Aorta (tissue), 5 donors: ENCODE data around the gene SLC2A4. TPM values are rescaled to one million over a fixed set of nuclear protein-coding genes. Genes with fewer than 3 reads are reported as not detected.

Experiments
- ATAC-seq: fragments of 200-7000 bp; cut with Tn5 transposase; one replicate; pipeline ENCODE4 v1.9.1; 2022; ENCODE audit warnings: moderate library complexity; ENCODE audit not compliant: low FRiP score
- DNase-seq, 2 donors: peaks; one replicate each; pipeline ENCODE4 v3.0.0-alpha.2; 2020
- H3K27ac ChIP-seq, 2 donors: one replicate each; pipeline ENCODE4 v1.5.1; 2013; ENCODE audit warnings: low read length in 2 of 2, mild to moderate bottlenecking in 2 of 2, moderate library complexity in 2 of 2, control low read depth in 1 of 2, inconsistent platforms in 1 of 2, low read depth in 1 of 2
- H3K27me3 ChIP-seq, 2 donors: one replicate each; pipeline ENCODE4 v1.6.1; 2013; ENCODE audit warnings: control low read depth in 1 of 2, low read length in 1 of 2, mild to moderate bottlenecking in 1 of 2, moderate library complexity in 1 of 2; ENCODE audit not compliant: insufficient read depth in 2 of 2, control insufficient read depth in 1 of 2
- H3K36me3 ChIP-seq, 2 donors: one replicate each; pipeline ENCODE4 v1.6.1; 2013; ENCODE audit warnings: control low read depth in 1 of 2, low read length in 1 of 2, mild to moderate bottlenecking in 1 of 2; ENCODE audit not compliant: insufficient read depth in 2 of 2, control insufficient read depth in 1 of 2
- H3K4me1 ChIP-seq, 2 donors: one replicate each; pipeline ENCODE4 v1.6.1; 2013; ENCODE audit warnings: low read length in 2 of 2, control low read depth in 1 of 2, mild to moderate bottlenecking in 1 of 2, moderate library complexity in 1 of 2; ENCODE audit not compliant: insufficient read depth in 2 of 2, control insufficient read depth in 1 of 2
- H3K4me3 ChIP-seq, 2 donors: one replicate each; pipeline ENCODE4 v1.5.1; 2013; ENCODE audit warnings: low read length in 2 of 2, control low read depth in 1 of 2, mild to moderate bottlenecking in 1 of 2
- H3K9me3 ChIP-seq: one replicate; pipeline ENCODE4 v1.6.1; 2013; ENCODE audit warnings: mild to moderate bottlenecking, low read length; ENCODE audit not compliant: control insufficient read depth
- WGBS, 2 donors: extraction: QIAGEN DNeasy Blood & Tissue Kit; methylation state at CpG; one replicate each; pipeline ENCODE4 v1.1.7; 2013; 5-methylcytosine and 5-hydroxymethylcytosine counted together
- intact Hi-C, 2 donors: fragments of 100-400 bp; cut with DNase I; formaldehyde crosslinking; loops; one replicate each; pipeline versions ENCODE4 v1.14.2 to v1.15.0; 2022
- polyA plus RNA-seq, 2 donors: library from polyadenylated mRNA; stranded (reverse); fragments of 200-250 nt; gene quantifications; one replicate each; pipeline ENCODE4 v1.2.3, GENCODE V29; 2013
- total RNA-seq, 2 donors: library from RNA; stranded (reverse); fragmentation: NEBNext Ultra II Directional; extraction: Animal tissue kit (Norgen Biotek cat#: 25700); gene quantifications; one replicate each; pipeline ENCODE4 v1.2.1, GENCODE V29; 2021
- donor health status: healthy with polysubstance abuse.
- donor health status: Bipolar disorder and iron deficiency.
- donor health status: DM: no; HTN: no; CAD: no.
- donor health status: DM: no; HTN: no; CAD: no.
- donor health status: DM: yes; HTN: yes; CAD: no.

The SLC2A4 gene
- total and polyA plus RNA-seq, 4 donors = 0.63 to 3.9 (median 2.1) TPM

GRCh38 chr17:7252176-7253043 is 29.1 kb upstream of the SLC2A4 start, which contains the start of gene ELP5:
TSS of gene ELP5 (plus strand) at chr17:7252215. CDS start at chr17:7252551, 336 bp downstream.
- intact Hi-C loops = loop anchor here in 1 of 2 donors (1.0 to 5.0 kb wide), 2 partner anchors 38 to 45 kb away; no protein-coding TSS in a partner anchor
- H3K9me3 ChIP-seq = no peaks in the 10 kb centered on the region
- no peaks in the 10 kb centered on the region for H3K27me3 ChIP-seq
- H3K4me3 ChIP-seq = peak within 1 kb of the TSS; percentile 98 to 99
- H3K4me1 ChIP-seq = peaks cover 0 to 2% of the 10 kb centered on the region in 2 donors
- 1 to 2% methylated on average over 54 to 55 of the region's 55 CpGs for WGBS, 2 donors
- peaks cover 0 to 6% of the 10 kb centered on the region in 2 donors for H3K36me3 ChIP-seq
- peak within 1 kb of the TSS; percentile 71 to 94 for H3K27ac ChIP-seq
- peak; percentile 97 to 99 for DNase-seq
- ATAC-seq = peak; percentile 92

- intact Hi-C loops = loop anchor here in 1 of 2 donors (5.0 kb wide), 1 partner anchor 44 kb away; no protein-coding TSS in a partner anchor
- ATAC-seq (no peak), DNase-seq (no peak)
- Histone ChIP-seq H3K36me3 (peaks cover 0 to 6% of the 10 kb centered on the region in 2 donors), H3K27me3 (no peaks in the 10 kb centered on the region), H3K27ac (no peak overlapping the region), H3K4me3 (peak overlapping the region in 1 of 2 donors; percentile 43), H3K9me3 (no peaks in the 10 kb centered on the region), H3K4me1 (peaks cover 0 to 2% of the 10 kb centered on the region in 2 donors)
- 67 to 81% methylated on average over 5 of the region's 5 CpGs for WGBS, 2 donors
These were observed 28.4 kb upstream of the SLC2A4 start for GRCh38 chr17:7253082-7253481.

GRCh38 chr17:7254511-7254910 is 27.0 kb upstream of the SLC2A4 start:
- 92 to 95% methylated on average over 4 of the region's 4 CpGs for WGBS, 2 donors
- H3K27ac ChIP-seq = no peak overlapping the region
- intact Hi-C loops = loop anchor here in 1 of 2 donors (5.0 kb wide), 1 partner anchor 43 kb away; no protein-coding TSS in a partner anchor
- H3K27me3 ChIP-seq = no peaks in the 10 kb centered on the region
- H3K4me1 ChIP-seq = no peaks in the 10 kb centered on the region
- H3K9me3 ChIP-seq = no peaks in the 10 kb centered on the region
- no peak overlapping the region for H3K4me3 ChIP-seq
- peaks cover 0 to 8% of the 10 kb centered on the region in 2 donors for H3K36me3 ChIP-seq
- DNase-seq (no peak), ATAC-seq (no peak)

GRCh38 chr17:7256766-7257456 is 24.6 kb upstream of the SLC2A4 start:
- WGBS, 2 donors = 88 to 91% methylated on average over 8 of the region's 8 CpGs
- Histone ChIP-seq H3K36me3 (peaks cover 0 to 8% of the 10 kb centered on the region in 2 donors), H3K27ac (no peak overlapping the region), H3K4me3 (no peak overlapping the region), H3K4me1 (no peaks in the 10 kb centered on the region), H3K27me3 (no peaks in the 10 kb centered on the region), H3K9me3 (no peaks in the 10 kb centered on the region)
- ATAC-seq (no peak), DNase-seq (no peak)
- intact Hi-C loops = no loop called here

- peaks cover 0 to 8% of the 10 kb centered on the region in 2 donors for H3K36me3 ChIP-seq
- no peak for ATAC-seq
- WGBS, 2 donors = 83 to 85% methylated on average over 7 of the region's 7 CpGs
These were observed 22.6 kb upstream of the SLC2A4 start for GRCh38 chr17:7258731-7259554.

GRCh38 chr17:7259555-7259889 is 22.0 kb upstream of the SLC2A4 start:
- H3K9me3 ChIP-seq = no peaks in the 10 kb centered on the region
- 94 to 97% methylated on average over 6 of the region's 6 CpGs for WGBS, 2 donors
- no peaks in the 10 kb centered on the region for H3K4me1 ChIP-seq
- intact Hi-C loops = no loop called here
- H3K36me3 ChIP-seq = peaks cover 0 to 6% of the 10 kb centered on the region in 2 donors
- no peak overlapping the region for H3K4me3 ChIP-seq
- no peak for DNase-seq
- ATAC-seq = no peak
- H3K27ac ChIP-seq = no peak overlapping the region
- peaks cover 0 to 3% of the 10 kb centered on the region in 2 donors for H3K27me3 ChIP-seq

More at GRCh38 chr17:7258731-7259554, 22.6 kb upstream of the SLC2A4 start:
- H3K9me3 ChIP-seq = no peaks in the 10 kb centered on the region
- H3K27me3 ChIP-seq = peaks cover 0 to 3% of the 10 kb centered on the region in 2 donors
- DNase-seq = peak in 1 of 2 donors; percentile 53
- no peak overlapping the region for H3K27ac ChIP-seq
- no peaks in the 10 kb centered on the region for H3K4me1 ChIP-seq
- no peak overlapping the region for H3K4me3 ChIP-seq
- intact Hi-C loops = no loop called here

GRCh38 chr17:7260151-7260550 is 21.4 kb upstream of the SLC2A4 start:
- H3K4me1 ChIP-seq = no peaks in the 10 kb centered on the region
- H3K36me3 ChIP-seq = peaks cover 0 to 5% of the 10 kb centered on the region in 2 donors
- intact Hi-C loops = no loop called here
- DNase-seq (no peak), ATAC-seq (no peak)
- H3K9me3 ChIP-seq = no peaks in the 10 kb centered on the region
- H3K27me3 ChIP-seq = peaks cover 0 to 3% of the 10 kb centered on the region in 2 donors
- H3K4me3 ChIP-seq = no peak overlapping the region
- H3K27ac ChIP-seq = no peak overlapping the region
- WGBS, 2 donors = 81 to 87% methylated on average over 4 of the region's 4 CpGs
